Fibroblast of lung (primary cell): ENCODE data around the gene MGLL. TPM values are rescaled to one million over a fixed set of nuclear protein-coding genes. Genes with fewer than 3 reads are reported as not detected.

Experiments used
- DNase-seq, 2 donors: peaks; one replicate each; pipeline versions ENCODE4 v3.0.0 to v3.0.0-alpha.2; 2010; ENCODE audit warnings: low read depth in 2 of 2
- H2AFZ ChIP-seq: 2 replicates; pipeline ENCODE4 v1.5.1; 2012; ENCODE audit warnings: low read length, control low read depth, inconsistent platforms
- H3K27ac ChIP-seq: 2 replicates; pipeline ENCODE4 v1.5.1; 2011; ENCODE audit warnings: low read length, control low read depth; ENCODE audit not compliant: insufficient read depth
- H3K27me3 ChIP-seq: 2 replicates; pipeline ENCODE4 v1.5.1; 2011; ENCODE audit warnings: mild to moderate bottlenecking, low read length; ENCODE audit not compliant: control insufficient read depth, insufficient read depth
- H3K36me3 ChIP-seq: 2 replicates; pipeline ENCODE4 v1.5.1; 2011; ENCODE audit warnings: low read length; ENCODE audit not compliant: control insufficient read depth, insufficient read depth
- H3K4me1 ChIP-seq: 2 replicates; pipeline ENCODE4 v1.5.1; 2011; ENCODE audit warnings: low read length; ENCODE audit not compliant: control insufficient read depth, insufficient read depth; ENCODE audit errors: extremely low read depth
- H3K4me2 ChIP-seq: 2 replicates; pipeline ENCODE4 v1.5.1; 2011; ENCODE audit warnings: low read length, control low read depth; ENCODE audit not compliant: insufficient read depth; ENCODE audit errors: extremely low read depth
- H3K4me3 ChIP-seq, 4 experiments: fragments of 200-600 bp in 1 of 4; sonication (generic) in 1 of 4; replicated peaks in 1 of 4; 2 replicates each; pipeline ENCODE4 v1.5.1; 2011 to 2016; ENCODE audit warnings: low read length in 4 of 4, low read depth in 3 of 4, mild to moderate bottlenecking in 3 of 4, control low read depth in 2 of 4, inconsistent platforms in 1 of 4, mixed read lengths in 1 of 4; ENCODE audit not compliant: insufficient read depth in 1 of 4; ENCODE audit errors: control extremely low read depth in 1 of 4
- H3K79me2 ChIP-seq: 2 replicates; pipeline ENCODE4 v1.5.1; 2012; ENCODE audit warnings: mild to moderate bottlenecking, low read length, inconsistent platforms; ENCODE audit not compliant: control insufficient read depth, insufficient read depth
- H3K9ac ChIP-seq: 2 replicates; pipeline ENCODE4 v1.5.1; 2011; ENCODE audit warnings: mild to moderate bottlenecking, low read length, control low read depth; ENCODE audit not compliant: insufficient read depth
- H3K9me3 ChIP-seq: 2 replicates; pipeline ENCODE4 v1.5.1; 2012; ENCODE audit warnings: low read depth, low read length; ENCODE audit not compliant: control insufficient read depth, insufficient read depth
- H4K20me1 ChIP-seq: 2 replicates; pipeline ENCODE4 v1.5.1; 2011; ENCODE audit warnings: low read length; ENCODE audit not compliant: control insufficient read depth, insufficient read depth; ENCODE audit errors: extremely low read depth
- EZH2 ChIP-seq: IDR thresholded peaks from 2 replicates; pipeline ENCODE4 v1.5.1; 2012; ENCODE audit warnings: low read length, control low read depth, mild to moderate bottlenecking; ENCODE audit errors: missing control alignments
- polyA plus RNA-seq, 2 donors: library from polyadenylated mRNA; depleted of rRNA in 1 of 2; stranded (reverse) in 1 of 2; unstranded in 1 of 2; fragments of >200 nt; gene quantifications; 2 replicates each; pipeline ENCODE4 v1.2.1, GENCODE V29; 2011 to 2012; ENCODE audit warnings: missing spikeins in 1 of 2
- total RNA-seq: library from RNA; depleted of rRNA; stranded (reverse); fragments of >200 nt; gene quantifications from 2 replicates; pipeline ENCODE4 v1.2.1, GENCODE V29; 2014
- TF ChIP-seq, protein P1 (sequence below), 2 donors: IDR thresholded peaks in 1 of 2; conservative IDR thresholded peaks in 1 of 2; 1 replicate in 1 of 2; 2 replicates in 1 of 2; pipeline ENCODE4 v1.5.1; 2011 to 2012; ENCODE audit warnings: low read length in 2 of 2, control low read depth in 1 of 2, inconsistent platforms in 1 of 2, low read depth in 1 of 2, mild to moderate bottlenecking in 1 of 2

MGLL gene
- total and polyA plus RNA-seq, 2 donors (not counting 1 experiment from before 2014, with no cell fraction given): 60.1 to 122 TPM

DNA sequence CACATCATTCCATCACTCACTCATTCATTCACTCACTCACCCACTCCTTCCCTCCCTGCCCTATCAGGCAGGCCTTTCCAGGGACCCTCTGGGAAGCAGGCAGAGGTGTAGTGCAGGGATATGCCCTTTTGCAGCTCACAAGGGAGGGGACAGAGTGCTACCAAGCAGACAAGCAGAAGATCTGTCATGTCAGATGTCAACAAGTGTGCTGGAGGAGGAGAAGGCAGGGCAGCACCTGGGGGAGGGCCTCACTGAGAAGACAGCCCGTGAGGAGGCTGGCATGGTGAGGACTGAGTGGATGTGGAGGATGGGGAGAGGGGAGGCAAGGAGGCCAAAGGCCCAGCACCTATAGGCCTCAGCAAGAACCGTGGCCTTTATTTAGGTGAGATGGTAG lies 134.3 kb downstream of the MGLL start:
- H3K27ac ChIP-seq: no peak overlapping the region
- no peak overlapping the region for H3K4me2 ChIP-seq
- DNase-seq: no peak
- no peaks in the 10 kb centered on the region for H4K20me1 ChIP-seq
- TF ChIP-seq EZH2: no peak
- TF ChIP-seq, protein P1, sequence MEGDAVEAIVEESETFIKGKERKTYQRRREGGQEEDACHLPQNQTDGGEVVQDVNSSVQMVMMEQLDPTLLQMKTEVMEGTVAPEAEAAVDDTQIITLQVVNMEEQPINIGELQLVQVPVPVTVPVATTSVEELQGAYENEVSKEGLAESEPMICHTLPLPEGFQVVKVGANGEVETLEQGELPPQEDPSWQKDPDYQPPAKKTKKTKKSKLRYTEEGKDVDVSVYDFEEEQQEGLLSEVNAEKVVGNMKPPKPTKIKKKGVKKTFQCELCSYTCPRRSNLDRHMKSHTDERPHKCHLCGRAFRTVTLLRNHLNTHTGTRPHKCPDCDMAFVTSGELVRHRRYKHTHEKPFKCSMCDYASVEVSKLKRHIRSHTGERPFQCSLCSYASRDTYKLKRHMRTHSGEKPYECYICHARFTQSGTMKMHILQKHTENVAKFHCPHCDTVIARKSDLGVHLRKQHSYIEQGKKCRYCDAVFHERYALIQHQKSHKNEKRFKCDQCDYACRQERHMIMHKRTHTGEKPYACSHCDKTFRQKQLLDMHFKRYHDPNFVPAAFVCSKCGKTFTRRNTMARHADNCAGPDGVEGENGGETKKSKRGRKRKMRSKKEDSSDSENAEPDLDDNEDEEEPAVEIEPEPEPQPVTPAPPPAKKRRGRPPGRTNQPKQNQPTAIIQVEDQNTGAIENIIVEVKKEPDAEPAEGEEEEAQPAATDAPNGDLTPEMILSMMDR (conservative IDR thresholded peaks at IDR 0.05 in 1 of 2, IDR thresholded peaks at IDR 0.05 in 1 of 2; ENCODE audit: low read depth in 1 of 2, low read length in 2 of 2): no peak
- H3K27me3 ChIP-seq: no peaks in the 10 kb centered on the region
- peaks cover 27% of the 10 kb centered on the region for H3K4me1 ChIP-seq
- H3K36me3 ChIP-seq: peaks cover 4% of the 10 kb centered on the region
- no peaks in the 10 kb centered on the region for H3K79me2 ChIP-seq
- no peaks in the 10 kb centered on the region for H3K9me3 ChIP-seq
- no peak overlapping the region for H3K4me3 ChIP-seq
- H2AFZ ChIP-seq: no peak overlapping the region
- no peak overlapping the region for H3K9ac ChIP-seq

GRCh38 chr3:127687228-127687737 lies 135.0 kb downstream of the MGLL start:
- Histone ChIP-seq H3K36me3 (peaks cover 2% of the 10 kb centered on the region), H3K27me3 (no peaks in the 10 kb centered on the region), H3K9ac (no peak overlapping the region), H3K79me2 (no peaks in the 10 kb centered on the region), H4K20me1 (no peaks in the 10 kb centered on the region), H2AFZ (no peak overlapping the region), H3K4me3 (no peak overlapping the region), H3K4me2 (no peak overlapping the region), H3K9me3 (no peaks in the 10 kb centered on the region), H3K4me1 (peaks cover 27% of the 10 kb centered on the region), H3K27ac (no peak overlapping the region)
- no peak for TF ChIP-seq EZH2
- TF ChIP-seq, protein P1 (conservative IDR thresholded peaks at IDR 0.05 in 1 of 2, IDR thresholded peaks at IDR 0.05 in 1 of 2; ENCODE audit: low read depth in 1 of 2, low read length in 2 of 2): no peak
- no peak for DNase-seq

- TF ChIP-seq, protein P1 (conservative IDR thresholded peaks at IDR 0.05 in 1 of 2, IDR thresholded peaks at IDR 0.05 in 1 of 2; ENCODE audit: low read depth in 1 of 2, low read length in 2 of 2): no peak
- TF ChIP-seq EZH2: no peak
- Histone ChIP-seq H3K27ac (no peak overlapping the region), H3K79me2 (no peaks in the 10 kb centered on the region), H3K27me3 (no peaks in the 10 kb centered on the region), H3K4me3 (no peak overlapping the region), H4K20me1 (no peaks in the 10 kb centered on the region), H3K9ac (no peak overlapping the region), H2AFZ (no peak overlapping the region), H3K4me2 (no peak overlapping the region), H3K9me3 (no peaks in the 10 kb centered on the region), H3K36me3 (no peaks in the 10 kb centered on the region), H3K4me1 (peaks cover 27% of the 10 kb centered on the region)
- no peak for DNase-seq
These were observed 135.8 kb downstream of the MGLL start for GRCh38 chr3:127686512-127686894.
